Measurements from ENCODE around the gene ABCA2. TPM values are rescaled to one million over a fixed set of nuclear protein-coding genes. Genes with fewer than 3 reads are reported as not detected.

Gene ABCA2
- total RNA-seq, 1 donor from 2014 or later, result 7.5 TPM

DNA sequence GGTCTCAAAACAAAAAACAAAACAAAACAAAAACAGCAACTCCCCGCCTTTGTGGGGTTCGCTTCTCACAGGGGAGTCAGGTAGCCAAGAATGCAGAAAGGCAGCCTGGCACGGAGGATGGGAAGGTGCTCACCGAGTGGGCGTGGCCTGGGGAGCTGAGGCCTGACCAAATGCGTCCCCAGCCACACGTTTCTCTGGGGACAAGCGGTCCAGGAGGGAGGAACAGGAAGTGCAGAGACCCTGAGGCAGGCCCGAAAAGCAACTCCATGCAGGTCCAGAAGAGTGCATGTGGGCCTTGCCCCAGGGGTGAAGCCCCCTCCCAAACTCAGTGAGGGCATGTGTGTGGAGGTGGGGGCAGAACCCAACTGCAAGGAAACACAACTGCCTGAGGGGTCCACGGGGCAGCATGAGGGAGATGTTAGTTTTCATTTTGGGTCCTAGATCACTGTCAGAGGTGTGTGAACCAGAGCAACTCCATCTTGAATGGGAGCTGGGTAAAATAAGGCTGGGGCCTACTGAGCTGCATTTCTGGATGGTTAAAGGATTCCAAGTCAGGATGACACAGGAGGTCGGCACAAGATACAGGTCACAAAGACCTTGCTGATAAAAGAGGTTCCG, 46.7 kb upstream of the ABCA2 start:
- H3K36me3 Mint-ChIP-seq (ENCODE audit: low read depth), result peaks cover 1% of the 10 kb centered on the region
- ATAC-seq (ENCODE audit: low read depth), result no peak

DNA sequence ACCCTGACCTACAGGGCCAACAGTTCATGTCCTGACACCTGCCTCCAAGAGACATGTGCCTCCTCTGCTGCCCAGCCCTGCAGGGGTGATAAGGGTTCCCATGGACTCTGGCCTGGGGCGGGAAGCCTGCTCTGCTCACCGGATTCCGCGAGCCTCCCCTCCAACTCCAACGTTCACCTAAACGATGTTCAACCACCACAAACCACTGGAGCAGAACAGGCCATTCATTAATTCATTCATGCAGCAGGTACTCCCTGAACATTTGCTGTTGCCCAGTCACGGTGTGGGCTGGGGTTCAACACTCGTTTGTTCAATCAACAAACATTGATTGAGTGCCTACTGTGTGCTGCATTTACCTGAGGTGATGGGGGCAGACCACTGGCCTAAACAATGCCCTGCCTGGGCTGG, 46.0 kb upstream of the ABCA2 start:
- peaks cover 27% of the 10 kb centered on the region for H3K4me1 Mint-ChIP-seq
- ATAC-seq (ENCODE audit: low read depth) (no peak), DNase-seq (no peak)
- no peaks in the 10 kb centered on the region for H3K27me3 Mint-ChIP-seq
- POLR2A ChIA-PET, result interaction anchor here (1.0 to 1.3 kb wide), 2 partner anchors 10 to 12 kb away, joined by 3 to 4 read pairs; partner anchors contain the start of gene MAN1B1
- CTCF ChIA-PET, result no interaction called here
- H3K4me3 Mint-ChIP-seq, result no peak overlapping the region
- H3K27ac Mint-ChIP-seq, result no peak overlapping the region
- TF ChIP-seq, protein P1, sequence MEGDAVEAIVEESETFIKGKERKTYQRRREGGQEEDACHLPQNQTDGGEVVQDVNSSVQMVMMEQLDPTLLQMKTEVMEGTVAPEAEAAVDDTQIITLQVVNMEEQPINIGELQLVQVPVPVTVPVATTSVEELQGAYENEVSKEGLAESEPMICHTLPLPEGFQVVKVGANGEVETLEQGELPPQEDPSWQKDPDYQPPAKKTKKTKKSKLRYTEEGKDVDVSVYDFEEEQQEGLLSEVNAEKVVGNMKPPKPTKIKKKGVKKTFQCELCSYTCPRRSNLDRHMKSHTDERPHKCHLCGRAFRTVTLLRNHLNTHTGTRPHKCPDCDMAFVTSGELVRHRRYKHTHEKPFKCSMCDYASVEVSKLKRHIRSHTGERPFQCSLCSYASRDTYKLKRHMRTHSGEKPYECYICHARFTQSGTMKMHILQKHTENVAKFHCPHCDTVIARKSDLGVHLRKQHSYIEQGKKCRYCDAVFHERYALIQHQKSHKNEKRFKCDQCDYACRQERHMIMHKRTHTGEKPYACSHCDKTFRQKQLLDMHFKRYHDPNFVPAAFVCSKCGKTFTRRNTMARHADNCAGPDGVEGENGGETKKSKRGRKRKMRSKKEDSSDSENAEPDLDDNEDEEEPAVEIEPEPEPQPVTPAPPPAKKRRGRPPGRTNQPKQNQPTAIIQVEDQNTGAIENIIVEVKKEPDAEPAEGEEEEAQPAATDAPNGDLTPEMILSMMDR (IDR thresholded peaks at IDR 0.05), result no peak
- H3K36me3 Mint-ChIP-seq (ENCODE audit: low read depth), result no peaks in the 10 kb centered on the region
- intact Hi-C loops (cut with micrococcal nuclease), result loop anchor here (2.0 kb wide), 1 partner anchor 77 kb away; no protein-coding TSS in a partner anchor
- no peaks in the 10 kb centered on the region for H3K9me3 Mint-ChIP-seq

More for the DNA sequence above, 46.7 kb upstream of the ABCA2 start:
- TF ChIP-seq, protein P1 (IDR thresholded peaks at IDR 0.05), result no peak
- Mint-ChIP-seq H3K9me3 (no peaks in the 10 kb centered on the region), H3K27me3 (no peaks in the 10 kb centered on the region), H3K4me1 (peaks cover 27% of the 10 kb centered on the region), H3K4me3 (peak overlapping the region; percentile 52), H3K27ac (peak overlapping the region; percentile 32)
- CTCF ChIA-PET, result no interaction called here
- POLR2A ChIA-PET, result interaction anchor here (1.0 to 1.3 kb wide), 2 partner anchors 9 to 12 kb away, joined by 3 to 4 read pairs; partner anchors contain the start of gene MAN1B1
- DNase-seq, result no peak
- intact Hi-C loops (cut with micrococcal nuclease), result loop anchor here (2.0 kb wide), 1 partner anchor 76 kb away; no protein-coding TSS in a partner anchor

DNA sequence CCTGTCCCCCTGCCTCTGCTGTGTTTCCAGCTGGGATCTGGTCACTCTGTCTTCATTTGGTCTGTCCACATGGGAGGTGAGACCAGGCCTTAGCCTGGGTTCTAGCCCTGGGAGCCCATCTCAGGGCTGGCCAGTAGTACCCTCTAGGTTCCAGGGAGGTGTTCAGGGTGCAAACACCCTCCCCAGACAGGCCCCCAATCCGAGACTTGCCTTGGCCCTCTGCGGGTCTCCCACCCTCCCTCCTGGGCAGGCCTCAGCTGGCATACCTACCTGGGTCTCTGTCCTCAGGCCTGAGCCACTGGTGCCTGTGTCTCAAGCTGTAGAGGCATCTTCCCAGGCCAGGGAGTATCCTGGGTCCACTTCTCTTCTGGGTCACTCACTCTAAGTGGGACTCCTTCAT, 43.2 kb upstream of the ABCA2 start:
- Mint-ChIP-seq H3K27ac (no peak overlapping the region), H3K36me3 (ENCODE audit: low read depth) (no peaks in the 10 kb centered on the region), H3K4me1 (peaks cover 27% of the 10 kb centered on the region), H3K9me3 (no peaks in the 10 kb centered on the region), H3K4me3 (peak overlapping the region; percentile 72), H3K27me3 (peaks cover 4% of the 10 kb centered on the region)
- intact Hi-C loops (cut with micrococcal nuclease), result no loop called here
- no peak for DNase-seq
- no peak for ATAC-seq (ENCODE audit: low read depth)
- POLR2A ChIA-PET, result interaction anchor here (0.5 to 5.3 kb wide), 10 partner anchors 9 to 151 kb away, joined by 3 to 40 read pairs (median 5); partner anchors contain the start of genes MAN1B1 and RNF208
- CTCF ChIA-PET, result interaction anchor here (0.8 to 3.1 kb wide), 5 partner anchors 16 to 42 kb away, joined by 4 to 17 read pairs (median 6); partner anchors contain the start of genes MAN1B1 and NPDC1
- TF ChIP-seq, protein P1 (IDR thresholded peaks at IDR 0.05), result no peak

DNA sequence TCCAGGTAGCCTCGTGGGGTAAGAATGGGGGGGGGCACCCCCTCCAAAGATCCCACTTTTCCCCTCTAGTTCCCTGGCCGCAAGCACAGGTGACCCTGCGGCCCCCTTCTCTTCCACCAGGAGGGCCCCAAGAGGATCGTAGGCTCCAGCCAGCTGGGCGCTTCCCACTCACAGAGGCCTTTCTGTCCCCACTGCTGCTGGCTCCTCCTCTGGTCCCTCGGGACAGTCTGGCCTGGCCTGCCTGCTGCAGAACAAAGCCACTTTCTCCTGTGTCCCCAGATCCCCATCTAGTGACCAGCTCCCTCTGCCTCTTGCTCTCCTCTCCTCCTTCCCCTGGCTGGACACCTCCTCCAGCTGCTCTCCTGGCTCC, 42.9 kb upstream of the ABCA2 start:
- Mint-ChIP-seq H3K4me1 (peaks cover 27% of the 10 kb centered on the region), H3K27ac (peak overlapping the region; percentile 41), H3K36me3 (ENCODE audit: low read depth) (no peaks in the 10 kb centered on the region), H3K4me3 (peak overlapping the region; percentile 72), H3K27me3 (peaks cover 4% of the 10 kb centered on the region), H3K9me3 (no peaks in the 10 kb centered on the region)
- intact Hi-C loops (cut with micrococcal nuclease), result loop anchor here (1.0 kb wide), 2 partner anchors 12 to 43 kb away; partner anchors contain the start of gene DPP7
- TF ChIP-seq, protein P1 (IDR thresholded peaks at IDR 0.05), result no peak
- ChIA-PET CTCF (interaction anchor here (1.3 to 3.1 kb wide), 5 partner anchors 16 to 42 kb away, joined by 4 to 17 read pairs (median 6); partner anchors contain the start of genes MAN1B1 and NPDC1), POLR2A (interaction anchor here (0.5 to 5.3 kb wide), 13 partner anchors 10 to 349 kb away, joined by 3 to 40 read pairs (median 4); partner anchors contain the start of genes FUT7, MAN1B1 and RNF208)
- no peak for ATAC-seq (ENCODE audit: low read depth)
- DNase-seq, result no peak
